GM18499 (cell line): ENCODE data around the gene PCDHGA9.
A peak's percentile ranks its signal among the peaks of the same experiment; 100 is the strongest.
"Not testable (repeated sequence)": the region's sequence is repeated elsewhere in the genome, so short reads cannot be mapped to it uniquely, and the experiment has no call there.

ENCODE experiments used
- ATAC-seq: cut with Tn5 transposase; IDR thresholded peaks from one replicate; pipeline ENCODE4 v1.9.1; 2021; ENCODE audit warnings: moderate number of reproducible peaks; ENCODE audit not compliant: insufficient read depth, unreplicated experiment

The PCDHGA9 gene

DNA sequence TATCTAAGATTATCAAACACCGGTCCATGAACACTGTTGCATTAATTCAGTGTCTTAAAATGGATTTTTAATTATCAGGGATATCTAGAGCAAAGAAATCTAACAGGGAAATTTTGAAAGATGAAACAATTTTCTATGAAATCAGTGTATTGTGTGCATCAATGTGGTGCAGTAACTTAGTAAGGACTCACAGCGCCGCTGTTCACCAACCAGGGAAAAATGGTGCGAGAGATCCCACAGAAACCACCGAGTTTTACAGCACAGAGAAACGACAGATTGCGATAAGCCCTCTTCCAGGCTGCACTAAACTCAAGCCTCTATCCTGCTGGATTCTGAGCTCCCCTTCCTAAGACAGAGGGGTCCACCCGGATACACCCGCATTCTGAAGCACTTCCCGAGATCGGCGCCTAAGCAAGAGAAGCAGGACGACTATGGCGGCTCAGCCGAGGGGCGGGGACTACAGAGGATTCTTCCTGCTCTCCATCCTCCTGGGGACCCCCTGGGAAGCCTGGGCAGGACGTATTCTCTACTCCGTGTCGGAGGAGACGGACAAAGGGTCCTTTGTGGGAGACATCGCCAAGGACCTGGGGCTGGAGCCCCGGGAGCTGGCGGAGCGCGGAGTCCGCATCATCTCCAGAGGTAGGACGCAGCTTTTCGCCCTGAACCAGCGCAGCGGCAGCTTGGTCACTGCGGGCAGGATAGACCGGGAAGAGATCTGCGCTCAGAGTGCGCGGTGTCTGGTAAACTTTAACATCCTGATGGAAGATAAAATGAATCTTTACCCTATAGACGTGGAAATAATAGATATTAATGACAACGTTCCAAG lies 19.9 kb upstream of the PCDHGA9 start, which contains the start of gene PCDHGA7:
PCDHGA7 (plus strand) TSS at position 274 of the 826 bp plus-strand sequence; CDS start at position 432, 158 bp downstream.
- ATAC-seq: no peak

DNA sequence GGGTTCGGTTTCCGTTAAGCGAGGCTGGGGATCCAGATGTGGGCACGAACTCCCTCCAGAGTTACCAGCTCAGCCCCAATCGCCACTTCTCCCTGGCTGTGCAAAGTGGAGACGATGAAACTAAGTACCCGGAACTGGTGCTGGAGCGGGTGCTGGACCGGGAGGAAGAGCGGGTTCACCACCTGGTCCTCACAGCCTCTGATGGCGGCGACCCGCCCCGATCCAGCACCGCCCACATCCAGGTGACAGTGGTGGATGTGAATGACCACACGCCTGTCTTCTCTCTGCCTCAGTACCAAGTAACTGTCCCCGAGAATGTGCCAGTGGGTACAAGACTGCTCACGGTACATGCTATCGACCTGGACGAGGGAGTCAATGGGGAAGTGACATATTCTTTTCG lies 19.2 kb upstream of the PCDHGA9 start:
- ATAC-seq: no peak

DNA sequence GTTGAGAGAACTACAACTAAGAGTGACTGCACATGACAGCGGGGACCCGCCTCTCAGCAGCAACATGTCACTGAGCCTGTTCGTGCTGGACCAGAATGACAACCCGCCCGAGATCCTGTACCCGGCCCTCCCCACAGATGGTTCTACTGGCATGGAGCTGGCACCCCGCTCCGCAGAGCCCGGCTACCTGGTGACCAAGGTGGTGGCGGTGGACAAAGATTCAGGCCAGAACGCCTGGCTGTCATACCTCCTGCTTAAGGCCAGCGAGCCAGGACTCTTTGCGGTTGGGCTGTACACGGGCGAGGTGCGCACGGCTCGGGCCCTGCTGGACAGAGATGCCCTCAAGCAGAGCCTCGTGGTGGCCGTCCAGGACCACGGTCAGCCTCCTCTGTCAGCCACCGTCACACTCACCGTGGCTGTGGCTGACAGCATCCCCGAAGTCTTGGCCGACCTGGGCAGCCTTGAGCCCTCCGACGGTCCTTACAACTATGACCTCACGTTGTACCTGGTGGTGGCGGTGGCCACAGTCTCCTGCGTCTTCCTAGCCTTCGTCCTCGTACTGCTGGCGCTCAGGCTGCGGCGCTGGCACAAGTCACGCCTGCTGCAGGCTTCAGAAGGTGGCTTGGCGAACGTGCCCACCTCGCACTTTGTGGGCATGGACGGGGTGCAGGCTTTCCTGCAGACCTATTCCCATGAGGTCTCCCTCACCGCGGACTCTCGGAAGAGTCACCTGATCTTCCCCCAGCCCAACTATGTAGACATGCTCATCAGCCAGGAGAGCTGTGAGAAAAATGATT lies 17.9 kb upstream of the PCDHGA9 start:
- no peak for ATAC-seq

DNA sequence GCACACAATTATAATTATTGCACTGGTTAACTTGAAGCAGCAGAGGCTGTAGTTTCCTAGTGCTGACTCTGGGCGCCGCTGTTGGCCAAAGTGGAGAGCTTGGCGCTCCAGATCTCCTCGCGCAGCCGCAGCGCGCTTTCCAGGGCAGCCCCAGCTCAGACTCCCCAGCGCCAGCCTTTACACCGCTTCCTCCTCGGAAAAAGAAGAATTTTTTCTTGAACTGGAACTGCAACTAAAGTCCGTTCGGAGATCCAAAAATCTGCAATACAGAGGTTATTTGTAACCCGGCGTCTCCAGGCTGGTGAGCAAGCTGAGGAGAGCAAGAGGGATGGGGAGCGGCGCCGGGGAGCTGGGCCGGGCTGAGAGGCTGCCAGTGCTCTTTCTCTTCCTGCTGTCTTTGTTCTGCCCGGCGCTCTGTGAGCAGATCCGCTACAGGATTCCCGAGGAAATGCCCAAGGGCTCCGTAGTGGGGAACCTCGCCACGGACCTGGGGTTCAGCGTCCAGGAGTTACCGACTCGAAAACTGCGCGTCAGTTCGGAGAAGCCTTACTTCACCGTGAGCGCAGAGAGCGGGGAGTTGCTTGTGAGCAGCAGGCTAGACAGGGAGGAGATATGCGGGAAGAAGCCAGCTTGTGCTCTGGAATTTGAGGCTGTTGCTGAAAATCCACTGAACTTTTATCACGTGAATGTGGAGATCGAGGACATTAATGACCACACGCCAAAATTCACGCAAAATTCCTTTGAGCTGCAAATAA lies 14.8 kb upstream of the PCDHGA9 start, which contains the start of gene PCDHGB4:
PCDHGB4 (plus strand) TSS at position 142 of the 755 bp plus-strand sequence; CDS start at position 329, 187 bp downstream.
- ATAC-seq: not testable (repeated sequence)

DNA sequence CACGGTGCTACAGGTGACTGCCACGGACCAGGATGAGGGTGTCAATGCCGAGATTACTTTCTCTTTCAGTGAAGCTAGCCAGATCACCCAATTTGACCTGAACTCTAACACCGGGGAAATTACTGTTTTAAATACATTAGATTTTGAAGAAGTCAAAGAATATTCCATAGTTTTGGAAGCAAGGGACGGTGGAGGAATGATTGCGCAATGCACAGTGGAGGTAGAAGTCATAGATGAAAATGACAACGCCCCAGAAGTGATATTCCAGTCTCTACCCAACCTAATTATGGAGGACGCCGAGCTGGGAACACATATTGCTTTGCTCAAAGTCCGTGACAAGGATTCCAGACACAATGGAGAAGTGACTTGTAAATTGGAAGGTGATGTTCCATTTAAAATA lies 13.9 kb upstream of the PCDHGA9 start:
- no peak for ATAC-seq

DNA sequence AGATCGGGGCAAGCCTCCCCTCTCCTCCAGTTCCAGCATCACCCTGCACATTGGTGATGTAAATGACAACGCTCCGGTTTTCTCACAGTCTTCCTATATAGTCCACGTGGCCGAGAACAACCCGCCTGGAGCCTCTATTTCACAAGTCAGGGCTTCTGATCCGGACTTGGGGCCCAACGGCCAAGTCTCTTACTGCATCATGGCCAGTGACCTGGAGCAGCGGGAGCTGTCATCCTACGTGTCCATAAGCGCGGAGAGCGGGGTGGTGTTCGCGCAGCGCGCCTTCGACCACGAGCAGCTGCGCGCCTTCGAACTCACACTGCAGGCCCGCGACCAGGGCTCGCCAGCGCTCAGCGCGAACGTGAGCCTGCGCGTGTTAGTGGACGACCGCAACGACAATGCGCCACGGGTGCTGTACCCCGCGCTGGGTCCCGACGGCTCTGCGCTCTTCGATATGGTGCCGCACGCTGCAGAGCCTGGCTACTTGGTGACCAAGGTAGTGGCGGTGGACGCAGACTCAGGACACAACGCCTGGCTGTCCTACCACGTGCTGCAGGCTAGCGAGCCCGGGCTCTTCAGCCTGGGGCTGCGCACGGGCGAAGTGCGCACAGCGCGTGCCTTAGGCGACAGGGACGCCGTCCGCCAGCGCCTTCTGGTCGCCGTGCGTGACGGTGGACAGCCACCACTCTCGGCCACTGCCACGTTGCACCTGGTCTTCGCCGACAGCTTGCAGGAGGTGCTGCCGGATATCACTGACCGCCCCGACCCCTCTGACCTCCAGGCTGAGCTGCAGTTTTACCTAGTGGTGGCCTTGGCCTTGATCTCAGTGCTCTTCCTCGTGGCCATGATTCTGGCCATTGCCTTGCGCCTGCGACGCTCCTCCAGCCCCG lies 13.2 kb upstream of the PCDHGA9 start:
- no peak for ATAC-seq

DNA sequence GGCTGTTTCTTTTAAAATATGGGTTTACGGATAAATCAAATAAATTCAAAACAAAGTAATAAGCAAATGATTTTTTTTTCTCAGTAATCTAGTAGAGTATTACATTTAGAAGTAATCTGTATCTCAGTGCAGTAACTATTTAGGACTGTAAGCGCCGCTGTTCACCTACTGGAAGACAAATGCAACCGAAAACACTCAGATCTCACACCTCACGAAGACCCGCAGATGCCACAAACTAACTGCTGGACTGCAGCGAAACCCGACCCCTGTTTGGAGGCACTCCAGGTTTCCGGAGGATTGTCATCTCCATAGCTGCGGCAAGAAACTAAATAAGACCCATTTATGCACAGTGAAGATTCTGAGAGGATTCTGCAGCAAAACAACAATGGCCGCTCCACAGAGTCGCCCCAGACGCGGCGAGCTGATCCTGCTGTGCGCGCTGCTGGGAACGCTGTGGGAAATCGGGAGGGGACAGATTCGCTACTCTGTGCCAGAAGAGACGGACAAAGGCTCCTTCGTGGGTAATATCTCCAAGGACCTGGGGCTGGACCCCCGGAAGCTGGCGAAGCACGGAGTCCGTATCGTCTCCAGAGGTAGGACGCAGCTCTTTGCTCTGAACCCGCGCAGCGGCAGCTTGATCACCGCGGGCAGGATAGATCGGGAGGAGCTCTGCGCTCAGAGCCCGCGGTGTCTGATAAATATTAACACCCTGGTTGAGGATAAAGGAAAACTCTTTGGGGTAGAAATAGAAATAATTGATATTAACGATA lies 10.0 kb upstream of the PCDHGA9 start, which contains the start of gene PCDHGA8:
PCDHGA8 (plus strand) TSS at position 205 of the 770 bp plus-strand sequence; CDS start at position 386, 181 bp downstream.
- no peak for ATAC-seq

DNA sequence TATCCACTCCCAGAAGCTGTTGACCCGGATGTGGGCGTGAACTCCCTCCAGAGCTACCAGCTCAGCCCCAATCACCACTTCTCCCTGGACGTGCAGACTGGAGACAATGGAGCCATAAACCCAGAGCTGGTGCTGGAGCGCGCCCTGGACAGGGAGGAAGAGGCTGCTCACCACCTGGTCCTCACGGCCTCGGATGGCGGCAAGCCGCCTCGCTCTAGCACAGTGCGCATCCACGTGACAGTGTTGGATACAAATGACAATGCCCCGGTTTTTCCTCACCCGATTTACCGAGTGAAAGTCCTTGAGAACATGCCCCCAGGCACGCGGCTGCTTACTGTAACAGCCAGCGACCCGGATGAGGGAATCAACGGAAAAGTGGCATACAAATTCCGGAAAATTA lies 9.3 kb upstream of the PCDHGA9 start:
- ATAC-seq: no peak

DNA sequence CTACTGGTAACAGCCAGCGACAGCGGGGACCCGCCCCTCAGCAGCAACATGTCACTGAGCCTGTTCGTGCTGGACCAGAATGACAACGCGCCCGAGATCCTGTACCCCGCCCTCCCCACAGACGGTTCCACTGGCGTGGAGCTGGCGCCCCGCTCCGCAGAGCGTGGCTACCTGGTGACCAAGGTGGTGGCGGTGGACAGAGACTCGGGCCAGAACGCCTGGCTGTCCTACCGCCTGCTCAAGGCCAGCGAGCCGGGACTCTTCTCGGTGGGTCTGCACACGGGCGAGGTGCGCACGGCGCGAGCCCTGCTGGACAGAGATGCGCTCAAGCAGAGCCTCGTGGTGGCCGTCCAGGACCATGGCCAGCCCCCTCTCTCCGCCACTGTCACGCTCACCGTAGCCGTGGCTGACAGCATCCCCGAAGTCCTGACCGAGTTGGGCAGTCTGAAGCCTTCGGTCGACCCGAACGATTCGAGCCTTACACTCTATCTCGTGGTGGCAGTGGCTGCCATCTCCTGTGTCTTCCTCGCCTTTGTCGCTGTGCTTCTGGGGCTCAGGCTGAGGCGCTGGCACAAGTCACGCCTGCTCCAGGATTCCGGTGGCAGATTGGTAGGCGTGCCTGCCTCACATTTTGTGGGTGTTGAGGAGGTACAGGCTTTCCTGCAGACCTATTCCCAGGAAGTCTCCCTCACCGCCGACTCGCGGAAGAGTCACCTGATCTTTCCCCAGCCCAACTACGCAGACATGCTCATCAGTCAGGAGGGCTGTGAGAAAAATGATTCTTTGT lies 8.0 kb upstream of the PCDHGA9 start:
- not testable (repeated sequence) for ATAC-seq

DNA sequence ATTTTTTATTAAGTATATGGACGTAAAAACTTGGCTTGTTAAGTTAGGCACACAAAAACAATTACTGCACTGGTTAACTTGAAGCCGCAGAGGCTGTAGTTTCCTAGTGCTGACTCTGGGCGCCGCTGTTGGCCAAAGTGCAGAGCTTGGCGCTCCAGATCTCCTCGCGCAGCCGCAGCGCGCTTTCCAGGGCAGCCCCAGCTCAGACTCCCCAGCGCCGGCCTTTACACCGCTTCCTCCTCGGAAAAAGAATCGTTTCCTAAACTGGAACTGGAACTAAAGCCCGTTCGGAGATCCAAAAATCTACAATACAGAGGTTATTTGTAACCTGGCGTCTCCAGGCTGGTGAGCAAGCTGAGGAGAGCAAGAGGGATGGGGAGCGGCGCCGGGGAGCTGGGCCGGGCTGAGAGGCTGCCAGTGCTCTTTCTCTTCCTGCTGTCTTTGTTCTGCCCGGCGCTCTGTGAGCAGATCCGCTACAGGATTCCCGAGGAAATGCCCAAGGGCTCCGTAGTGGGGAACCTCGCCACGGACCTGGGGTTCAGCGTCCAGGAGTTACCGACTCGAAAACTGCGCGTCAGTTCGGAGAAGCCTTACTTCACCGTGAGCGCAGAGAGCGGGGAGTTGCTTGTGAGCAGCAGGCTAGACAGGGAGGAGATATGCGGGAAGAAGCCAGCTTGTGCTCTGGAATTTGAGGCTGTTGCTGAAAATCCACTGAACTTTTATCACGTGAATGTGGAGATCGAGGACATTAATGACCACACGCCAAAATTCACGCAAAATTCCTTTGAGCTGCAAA lies 4.6 kb upstream of the PCDHGA9 start, which contains the start of gene PCDHGB5:
PCDHGB5 (plus strand) TSS at position 192 of the 796 bp plus-strand sequence; CDS start at position 373, 181 bp downstream.
- ATAC-seq: peak; percentile 78

DNA sequence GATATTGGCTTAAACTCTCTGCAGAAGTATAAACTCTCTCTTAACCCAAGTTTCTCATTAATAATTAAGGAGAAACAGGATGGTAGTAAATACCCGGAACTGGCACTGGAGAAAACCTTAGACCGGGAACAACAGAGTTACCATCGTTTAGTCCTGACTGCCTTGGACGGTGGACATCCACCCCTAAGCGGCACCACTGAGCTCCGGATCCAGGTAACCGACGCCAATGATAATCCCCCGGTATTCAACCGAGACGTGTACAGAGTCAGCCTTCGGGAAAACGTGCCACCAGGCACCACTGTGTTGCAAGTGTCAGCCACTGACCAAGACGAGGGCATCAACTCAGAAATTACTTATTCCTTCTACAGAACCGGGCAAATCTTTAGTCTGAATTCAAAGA lies 4.0 kb upstream of the PCDHGA9 start:
- no peak for ATAC-seq

DNA sequence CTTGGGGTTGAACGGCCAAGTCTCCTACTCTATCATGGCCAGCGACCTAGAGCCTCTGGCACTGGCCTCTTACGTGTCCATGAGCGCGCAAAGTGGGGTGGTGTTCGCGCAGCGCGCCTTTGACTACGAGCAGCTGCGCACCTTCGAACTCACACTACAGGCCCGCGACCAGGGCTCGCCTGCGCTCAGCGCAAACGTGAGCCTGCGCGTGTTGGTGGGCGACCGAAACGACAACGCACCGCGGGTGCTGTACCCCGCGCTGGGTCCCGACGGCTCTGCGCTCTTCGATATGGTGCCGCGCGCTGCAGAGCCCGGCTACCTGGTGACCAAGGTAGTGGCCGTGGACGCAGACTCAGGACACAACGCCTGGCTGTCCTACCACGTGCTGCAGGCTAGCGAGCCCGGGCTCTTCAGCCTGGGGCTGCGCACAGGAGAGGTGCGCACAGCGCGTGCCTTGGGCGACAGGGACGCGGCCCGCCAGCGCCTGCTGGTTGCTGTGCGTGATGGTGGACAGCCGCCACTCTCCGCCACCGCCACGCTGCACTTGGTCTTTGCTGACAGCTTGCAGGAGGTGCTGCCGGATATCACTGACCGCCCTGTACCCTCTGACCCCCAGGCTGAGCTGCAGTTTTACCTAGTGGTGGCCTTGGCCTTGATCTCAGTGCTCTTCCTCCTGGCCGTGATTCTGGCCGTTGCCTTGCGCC lies 2.9 kb upstream of the PCDHGA9 start:
- ATAC-seq: no peak

DNA sequence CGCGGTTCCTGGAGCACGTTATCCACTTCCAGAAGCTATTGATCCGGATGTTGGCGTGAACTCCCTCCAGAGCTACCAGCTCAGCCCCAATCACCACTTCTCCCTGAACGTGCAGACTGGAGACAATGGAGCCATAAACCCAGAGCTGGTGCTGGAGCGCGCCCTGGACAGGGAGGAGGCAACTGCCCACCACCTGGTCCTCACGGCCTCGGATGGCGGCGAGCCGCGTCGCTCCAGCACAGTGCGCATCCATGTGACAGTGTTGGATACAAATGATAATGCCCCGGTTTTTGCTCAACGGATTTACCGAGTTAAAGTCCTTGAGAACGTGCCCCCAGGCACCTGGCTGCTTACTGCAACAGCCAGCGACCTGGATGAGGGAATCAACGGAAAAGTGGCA lies 809 bp downstream of the PCDHGA9 start:
- no peak for ATAC-seq

DNA sequence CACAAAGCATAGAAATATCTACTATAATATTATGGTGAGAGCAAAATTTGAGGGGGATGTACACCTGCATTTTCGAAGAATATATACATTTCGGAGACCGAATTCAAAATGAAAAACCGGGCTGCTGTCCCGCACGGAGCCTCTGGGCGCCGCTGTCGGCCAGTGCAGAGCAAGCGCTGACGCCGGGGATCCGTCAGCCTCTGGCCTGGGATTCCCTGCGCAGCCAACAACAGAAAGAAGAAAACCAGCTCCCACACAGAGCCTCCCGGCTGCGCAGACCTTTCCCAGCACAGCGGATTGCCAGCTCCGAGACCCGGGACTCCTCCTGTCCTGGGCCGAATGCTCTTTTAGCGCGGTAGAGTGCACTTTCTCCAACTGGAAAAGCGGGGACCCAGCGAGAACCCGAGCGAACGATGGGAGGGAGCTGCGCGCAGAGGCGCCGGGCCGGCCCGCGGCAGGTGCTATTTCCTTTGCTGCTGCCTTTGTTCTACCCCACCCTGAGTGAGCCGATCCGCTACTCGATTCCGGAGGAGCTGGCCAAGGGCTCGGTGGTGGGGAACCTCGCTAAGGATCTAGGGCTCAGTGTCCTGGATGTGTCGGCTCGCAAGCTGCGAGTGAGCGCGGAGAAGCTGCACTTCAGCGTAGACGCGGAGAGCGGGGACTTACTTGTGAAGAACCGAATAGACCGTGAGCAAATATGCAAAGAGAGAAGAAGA lies 5.4 kb downstream of the PCDHGA9 start, which contains the start of gene PCDHGB6:
PCDHGB6 (plus strand) TSS at position 232 of the 716 bp plus-strand sequence; CDS start at position 414, 182 bp downstream.
- ATAC-seq: not testable (repeated sequence)

DNA sequence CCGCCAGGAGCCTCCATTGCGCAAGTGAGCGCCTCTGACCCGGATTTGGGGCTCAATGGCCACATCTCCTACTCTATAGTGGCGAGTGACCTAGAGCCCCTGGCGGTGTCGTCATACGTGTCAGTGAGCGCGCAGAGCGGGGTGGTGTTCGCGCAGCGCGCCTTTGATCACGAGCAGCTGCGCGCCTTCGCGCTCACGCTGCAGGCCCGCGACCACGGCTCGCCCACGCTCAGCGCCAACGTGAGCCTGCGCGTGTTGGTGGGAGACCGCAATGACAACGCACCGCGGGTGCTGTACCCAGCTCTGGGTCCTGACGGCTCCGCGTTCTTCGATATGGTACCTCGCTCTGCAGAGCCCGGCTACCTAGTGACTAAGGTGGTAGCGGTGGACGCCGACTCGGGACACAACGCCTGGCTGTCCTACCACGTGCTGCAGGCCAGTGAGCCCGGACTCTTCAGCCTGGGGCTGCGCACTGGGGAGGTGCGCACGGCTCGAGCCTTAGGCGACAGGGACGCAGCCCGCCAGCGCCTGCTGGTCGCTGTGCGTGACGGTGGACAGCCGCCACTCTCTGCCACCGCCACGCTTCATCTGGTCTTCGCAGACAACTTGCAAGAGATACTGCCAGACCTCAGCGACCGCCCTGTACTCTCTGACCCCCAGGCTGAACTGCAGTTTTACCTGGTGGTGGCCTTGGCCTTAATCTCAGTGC lies 7.2 kb downstream of the PCDHGA9 start:
- ATAC-seq: no peak
